Activated CD4-positive, alpha-beta T cell treated with anti-CD3 and anti-CD28 coated beads for 1 hour (primary cell): ENCODE results near the gene ARMC3.

Experiments
- DNase-seq: peaks from one replicate; pipeline ENCODE4 v3.0.0-alpha.2; 2020

Gene ARMC3

GRCh38 chr10:23081221-23081750 lies 153.4 kb downstream of the ARMC3 start:
- DNase-seq, result no peak

- DNase-seq, result no peak
These were observed 154.0 kb downstream of the ARMC3 start for GRCh38 chr10:23081891-23082290.
